Naive thymus-derived CD8-positive, alpha-beta T cell (primary cell): ENCODE results near the gene TMEM87B. TPM values are rescaled to one million over a fixed set of nuclear protein-coding genes. Genes with fewer than 3 reads are reported as not detected.
A peak's percentile ranks its signal among the peaks of the same experiment; 100 is the strongest.
"Not testable (repeated sequence)": the region's sequence is repeated elsewhere in the genome, so short reads cannot be mapped to it uniquely, and the experiment has no call there.

Experiments
- ATAC-seq, 2 donors: fragments of 150-1000 bp; cut with Tn5 transposase in 1 of 2; sonication (Bioruptor Pico), chemical (Tn5 transposase) in 1 of 2; 1 replicate in 1 of 2; 2 replicates in 1 of 2; pipeline ENCODE4 v1.10.0; 2021; ENCODE audit warnings: mild to moderate bottlenecking in 2 of 2, moderate library complexity in 2 of 2
- POLR2A ChIA-PET: fragments of 350-600 bp; sonication (Branson Sonifier 250); formaldehyde crosslinking; loops from one replicate; lab custom pipeline; 2021; ENCODE audit warnings: antibody characterized with exemption; lab: Charles Lee
- DNase-seq, 10 donors: peaks; one replicate each; pipeline versions ENCODE4 v3.0.0 to v3.0.0-alpha.2; 2020 to 2022
- H3K27ac Mint-ChIP-seq, 10 donors: one replicate each; pipeline ENCODE4 v1.8.0; 2020 to 2022; ENCODE audit warnings: mild to moderate bottlenecking in 10 of 10, mixed read lengths in 10 of 10, moderate library complexity in 4 of 10, inconsistent platforms in 1 of 10
- H3K27me3 Mint-ChIP-seq, 5 donors: one replicate each; pipeline ENCODE4 v1.8.0; 2021 to 2022; ENCODE audit warnings: mixed read lengths in 5 of 5
- H3K36me3 Mint-ChIP-seq, 3 donors: one replicate each; pipeline ENCODE4 v1.8.0; 2020 to 2022; ENCODE audit warnings: mixed read lengths in 3 of 3, mild to moderate bottlenecking in 2 of 3, inconsistent platforms in 1 of 3
- H3K4me1 Mint-ChIP-seq, 4 donors: one replicate each; pipeline ENCODE4 v1.8.0; 2021 to 2022; ENCODE audit warnings: mixed read lengths in 4 of 4
- H3K4me3 Mint-ChIP-seq, 10 donors: one replicate each; pipeline ENCODE4 v1.8.0; 2020 to 2022; ENCODE audit warnings: mild to moderate bottlenecking in 10 of 10, mixed read lengths in 10 of 10, moderate library complexity in 6 of 10, inconsistent platforms in 1 of 10
- H3K9me3 Mint-ChIP-seq, 9 donors: one replicate each; pipeline ENCODE4 v1.8.0; 2020 to 2022; ENCODE audit warnings: mixed read lengths in 9 of 9, mild to moderate bottlenecking in 3 of 9, inconsistent platforms in 1 of 9, moderate library complexity in 1 of 9
- polyA plus RNA-seq, 3 donors: library from polyadenylated mRNA; unstranded; fragments of 300-500 nt; fragmentation: Illumina TruSeq; gene quantifications; one replicate each; pipeline ENCODE4 v1.2.3, GENCODE V29; 2021
- total RNA-seq, 8 experiments: library from RNA in 2 of 8; stranded (reverse) in 2 of 8; gene quantifications; one replicate each; pipeline ENCODE4 v1.2.3 and lab custom pipeline; 2021 to 2026

The TMEM87B gene
- total and polyA plus RNA-seq, 5 experiments from 2014 or later = 7.0 to 23.8 (median 11.8) TPM

GRCh38 chr2:112110966-112111365, 55.9 kb downstream of the TMEM87B start:
- Mint-ChIP-seq H3K36me3 (peaks cover 30 to 76% (median 63%) of the 10 kb centered on the region in 3 donors), H3K27ac (no peak overlapping the region)
- ATAC-seq = no peak

GRCh38 chr2:112113354-112113753, 58.3 kb downstream of the TMEM87B start:
- peak overlapping the region in 2 of 10 donors; percentile 26 to 85 for H3K27ac Mint-ChIP-seq
- H3K27me3 Mint-ChIP-seq, H3K4me3 Mint-ChIP-seq, POLR2A ChIA-PET, ATAC-seq, DNase-seq, H3K4me1 Mint-ChIP-seq: not testable (repeated sequence)
- peaks cover 0 to 20% (median 11%) of the 10 kb centered on the region in 9 donors for H3K9me3 Mint-ChIP-seq
- peaks cover 16 to 74% (median 49%) of the 10 kb centered on the region in 3 donors for H3K36me3 Mint-ChIP-seq

More at GRCh38 chr2:112110966-112111365, 55.9 kb downstream of the TMEM87B start:
- no peak for DNase-seq
- Mint-ChIP-seq H3K4me1 (no peaks in the 10 kb centered on the region), H3K9me3 (peaks cover 0 to 28% (median 12%) of the 10 kb centered on the region in 9 donors), H3K4me3 (no peak overlapping the region), H3K27me3 (no peaks in the 10 kb centered on the region)
- POLR2A ChIA-PET = no interaction called here

DNA sequence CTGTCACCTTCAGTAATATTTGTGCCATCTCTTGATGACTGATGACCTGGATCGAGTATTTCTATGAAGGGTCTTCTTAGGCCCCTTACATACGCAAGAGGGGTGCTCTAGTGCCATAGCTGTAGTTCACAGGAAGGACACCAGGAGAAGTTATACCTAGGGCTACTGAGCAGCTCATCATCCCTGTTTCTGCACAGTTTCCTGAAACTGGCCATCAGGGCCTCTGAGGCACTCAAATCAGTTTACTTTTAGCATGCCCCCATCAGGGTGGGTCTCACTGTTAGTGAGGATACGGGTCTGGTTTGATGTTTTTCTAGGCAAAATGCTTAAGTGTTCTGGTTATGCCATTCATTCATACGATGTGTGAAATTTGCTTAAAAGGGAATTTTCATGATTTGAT, 63.1 kb downstream of the TMEM87B start:
- Mint-ChIP-seq H3K27ac (peak overlapping the region in 3 of 10 donors; percentile 36 to 73 (median 48)), H3K4me3 (no peak overlapping the region), H3K9me3 (no peaks in the 10 kb centered on the region), H3K4me1 (peaks cover 0 to 3% (median 0%) of the 10 kb centered on the region in 4 donors), H3K27me3 (no peaks in the 10 kb centered on the region), H3K36me3 (peaks cover 2 to 30% (median 15%) of the 10 kb centered on the region in 3 donors)
- DNase-seq (no peak), ATAC-seq (no peak)
- POLR2A ChIA-PET = no interaction called here

DNA sequence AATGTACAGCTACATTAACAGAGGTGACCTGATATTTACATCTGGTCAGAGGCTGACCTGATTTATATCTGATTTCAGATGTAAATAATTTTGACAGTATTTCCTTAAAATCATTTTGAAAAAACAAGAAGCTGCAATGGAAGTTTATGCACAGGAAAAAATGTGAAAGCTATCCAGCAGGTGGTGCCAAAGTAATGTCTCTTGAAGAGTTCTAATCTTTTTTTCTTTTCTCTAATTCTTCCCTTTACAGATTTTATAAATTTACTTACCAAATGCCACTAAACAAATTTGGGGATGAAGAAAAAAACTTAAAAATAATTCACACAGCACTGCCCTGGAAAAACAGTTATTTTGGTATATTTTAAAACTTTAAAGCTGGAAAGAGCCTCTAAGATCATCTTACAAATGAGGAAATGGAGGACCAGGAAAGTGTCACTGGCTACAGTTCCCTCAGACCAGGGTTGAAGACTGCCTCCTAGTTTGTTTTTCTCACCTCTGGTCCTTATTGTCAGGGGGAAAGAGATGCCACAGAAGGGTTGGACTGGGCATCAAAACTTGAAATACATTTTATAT, 66.7 kb downstream of the TMEM87B start:
- Mint-ChIP-seq H3K27ac (peak overlapping the region in 2 of 10 donors; percentile 15 to 44), H3K4me1 (peaks cover 0 to 3% (median 0%) of the 10 kb centered on the region in 4 donors), H3K9me3 (peaks cover 0 to 5% (median 0%) of the 10 kb centered on the region in 9 donors), H3K27me3 (no peaks in the 10 kb centered on the region), H3K36me3 (peaks cover 11 to 22% (median 12%) of the 10 kb centered on the region in 3 donors), H3K4me3 (no peak overlapping the region)
- POLR2A ChIA-PET = interaction anchor here (2.1 kb wide), 1 partner anchor 133 kb away, joined by 9 read pairs; the partner anchor contains the start of gene ZC3H8
- peak in 8 of 10 donors; percentile 16 to 80 (median 52) for DNase-seq
- ATAC-seq = peak in 1 of 2 donors; percentile 33

GRCh38 chr2:112129060-112129459, 74.0 kb downstream of the TMEM87B start:
- Mint-ChIP-seq H3K27me3 (no peaks in the 10 kb centered on the region), H3K4me3 (no peak overlapping the region), H3K27ac (no peak overlapping the region), H3K4me1 (peaks cover 2 to 13% (median 6%) of the 10 kb centered on the region in 4 donors), H3K9me3 (peaks cover 0 to 40% (median 12%) of the 10 kb centered on the region in 9 donors), H3K36me3 (peaks cover 4 to 23% (median 16%) of the 10 kb centered on the region in 3 donors)
- POLR2A ChIA-PET = no interaction called here
- DNase-seq (no peak), ATAC-seq (no peak)

DNA sequence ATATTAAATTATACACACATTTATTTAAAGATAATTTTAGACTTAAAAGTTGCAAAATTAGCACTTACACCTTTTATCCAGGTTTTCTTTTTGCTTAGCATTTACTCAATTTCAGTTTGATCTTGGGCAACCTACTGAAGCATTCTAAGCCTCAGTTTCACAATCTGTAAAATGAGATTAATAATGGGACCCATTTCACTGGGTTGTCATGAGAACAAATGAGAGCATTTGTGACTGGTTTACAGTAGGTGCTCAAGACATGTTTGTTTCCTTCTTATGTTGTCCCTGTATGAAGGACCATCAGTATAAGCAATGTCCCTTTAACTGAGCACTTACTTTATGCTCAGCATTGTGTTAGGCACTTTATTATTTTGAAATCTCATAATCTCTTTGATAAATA, 78.3 kb downstream of the TMEM87B start:
- POLR2A ChIA-PET = no interaction called here

GRCh38 chr2:112134120-112134519, 79.1 kb downstream of the TMEM87B start:
- Mint-ChIP-seq H3K4me1 (peaks cover 9 to 21% (median 12%) of the 10 kb centered on the region in 4 donors), H3K36me3 (peaks cover 3 to 15% (median 9%) of the 10 kb centered on the region in 3 donors), H3K4me3 (peak overlapping the region in 1 of 10 donors; percentile 1), H3K27ac (no peak overlapping the region), H3K9me3 (peaks cover 0 to 24% (median 10%) of the 10 kb centered on the region in 9 donors), H3K27me3 (peaks cover 0 to 24% (median 16%) of the 10 kb centered on the region in 5 donors)
- ATAC-seq = no peak
- POLR2A ChIA-PET = interaction anchor here (0.6 kb wide), 1 partner anchor 12 kb away, joined by 3 read pairs; no protein-coding TSS in a partner anchor
- no peak for DNase-seq

More for the DNA sequence above, 78.3 kb downstream of the TMEM87B start:
- peaks cover 9 to 21% (median 12%) of the 10 kb centered on the region in 4 donors for H3K4me1 Mint-ChIP-seq
- no peak overlapping the region for H3K4me3 Mint-ChIP-seq
- no peak for DNase-seq
- H3K27ac Mint-ChIP-seq = no peak overlapping the region
- ATAC-seq = no peak
- peaks cover 0 to 28% (median 10%) of the 10 kb centered on the region in 9 donors for H3K9me3 Mint-ChIP-seq
- peaks cover 0 to 20% (median 15%) of the 10 kb centered on the region in 5 donors for H3K27me3 Mint-ChIP-seq
- peaks cover 3 to 17% (median 9%) of the 10 kb centered on the region in 3 donors for H3K36me3 Mint-ChIP-seq

DNA sequence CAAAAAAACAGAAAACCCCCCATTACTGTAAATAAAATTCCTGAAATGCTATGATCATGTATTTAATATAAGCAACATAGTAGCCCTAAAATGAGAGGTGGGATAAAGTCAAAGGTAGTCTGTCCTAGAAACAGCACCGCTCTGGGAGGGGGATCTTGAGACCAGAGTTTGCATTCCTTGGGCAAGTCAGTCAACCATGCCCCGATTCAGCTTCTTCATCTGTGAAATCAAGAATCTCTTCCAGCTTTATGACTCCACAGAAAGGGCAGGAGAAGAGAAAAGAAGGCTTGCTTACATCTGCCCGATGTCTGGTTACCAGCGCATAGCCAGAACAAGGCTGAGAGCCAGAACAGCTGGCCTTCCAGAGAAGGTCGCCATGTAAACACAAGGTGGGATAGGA, 81.0 kb downstream of the TMEM87B start:
- Mint-ChIP-seq H3K36me3 (peaks cover 3 to 15% (median 9%) of the 10 kb centered on the region in 3 donors), H3K27ac (peak overlapping the region in 1 of 10 donors; percentile 31), H3K27me3 (peaks cover 9 to 35% (median 23%) of the 10 kb centered on the region in 5 donors), H3K9me3 (peaks cover 0 to 24% (median 10%) of the 10 kb centered on the region in 9 donors), H3K4me3 (peak overlapping the region in 2 of 10 donors; percentile 9 to 15), H3K4me1 (peaks cover 9 to 21% (median 15%) of the 10 kb centered on the region in 4 donors)
- POLR2A ChIA-PET = no interaction called here
- DNase-seq (no peak), ATAC-seq (no peak)

GRCh38 chr2:112137516-112138158, 82.6 kb downstream of the TMEM87B start:
- POLR2A ChIA-PET = no interaction called here
- peaks cover 0 to 13% (median 6%) of the 10 kb centered on the region in 9 donors for H3K9me3 Mint-ChIP-seq
- DNase-seq = peak in 2 of 10 donors; percentile 11 to 14
- peak overlapping the region in 6 of 10 donors; percentile 19 to 49 (median 35) for H3K27ac Mint-ChIP-seq
- H3K27me3 Mint-ChIP-seq = peaks cover 9 to 42% (median 25%) of the 10 kb centered on the region in 5 donors
- peaks cover 3 to 12% (median 9%) of the 10 kb centered on the region in 3 donors for H3K36me3 Mint-ChIP-seq
- H3K4me1 Mint-ChIP-seq = peaks cover 6 to 13% (median 11%) of the 10 kb centered on the region in 4 donors
- H3K4me3 Mint-ChIP-seq = peak overlapping the region; percentile 56 to 85 (median 76)
- ATAC-seq = peak; percentile 64 to 69

DNA sequence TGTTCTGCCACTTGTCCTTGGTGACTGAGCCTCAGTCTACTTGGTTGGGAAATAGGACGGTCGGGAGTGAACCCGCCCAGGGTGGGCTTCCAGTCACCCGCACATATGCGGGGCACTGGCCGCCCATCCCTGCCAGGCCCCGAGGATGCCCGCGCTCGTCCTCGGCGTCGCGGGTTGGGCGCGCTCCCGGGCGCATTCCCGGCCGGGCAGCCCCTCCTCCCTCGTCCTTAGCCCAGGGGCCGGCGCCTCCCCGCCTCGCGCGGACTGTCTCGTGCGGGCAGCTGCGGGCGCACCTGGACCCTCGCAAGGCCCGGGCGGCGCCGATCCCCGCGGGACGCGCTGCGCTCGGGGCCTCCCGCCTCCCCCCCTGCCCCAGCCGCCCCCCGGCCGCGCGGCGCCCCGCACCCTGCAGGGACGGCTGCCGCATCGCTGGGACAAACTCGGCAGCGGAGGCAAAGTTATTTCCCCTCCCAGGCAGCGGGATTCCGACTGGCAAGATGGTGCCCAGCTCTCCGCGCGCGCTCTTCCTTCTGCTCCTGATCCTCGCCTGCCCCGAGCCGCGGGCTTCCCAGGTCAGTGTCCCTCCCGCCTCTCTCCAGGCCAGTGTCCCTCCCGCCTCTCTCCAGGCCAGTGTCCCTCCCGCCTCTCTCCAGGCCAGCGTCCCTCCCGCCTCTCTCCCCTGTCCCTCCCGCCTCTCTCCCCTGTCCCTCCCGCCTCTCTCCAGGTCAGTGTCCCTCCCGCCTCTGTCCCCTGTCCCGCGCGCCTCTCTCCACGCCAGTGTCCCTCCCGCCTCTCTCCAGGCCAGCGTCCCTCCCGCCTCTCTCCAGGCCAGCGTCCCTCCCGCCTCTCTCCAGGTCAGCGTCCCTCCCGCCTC, 83.3 kb downstream of the TMEM87B start, which contains the start of gene FBLN7:
TSS of gene FBLN7 (plus strand) at position 227 of the 874 bp plus-strand sequence. CDS start at position 498, 271 bp downstream.
- H3K4me3 Mint-ChIP-seq = peak within 1 kb of the TSS; percentile 57 to 85 (median 77)
- ATAC-seq (peak; percentile 58 to 73), DNase-seq (peak in 1 of 10 donors; percentile 15)
- peaks cover 3 to 9% (median 4%) of the 10 kb centered on the region in 3 donors for H3K36me3 Mint-ChIP-seq
- H3K27me3 Mint-ChIP-seq = peaks cover 9 to 43% (median 26%) of the 10 kb centered on the region in 5 donors
- POLR2A ChIA-PET = no interaction called here
- peak within 1 kb of the TSS in 6 of 10 donors; percentile 19 to 49 (median 35) for H3K27ac Mint-ChIP-seq
- peaks cover 6 to 11% (median 9%) of the 10 kb centered on the region in 4 donors for H3K4me1 Mint-ChIP-seq
- peaks cover 0 to 8% (median 2%) of the 10 kb centered on the region in 9 donors for H3K9me3 Mint-ChIP-seq

DNA sequence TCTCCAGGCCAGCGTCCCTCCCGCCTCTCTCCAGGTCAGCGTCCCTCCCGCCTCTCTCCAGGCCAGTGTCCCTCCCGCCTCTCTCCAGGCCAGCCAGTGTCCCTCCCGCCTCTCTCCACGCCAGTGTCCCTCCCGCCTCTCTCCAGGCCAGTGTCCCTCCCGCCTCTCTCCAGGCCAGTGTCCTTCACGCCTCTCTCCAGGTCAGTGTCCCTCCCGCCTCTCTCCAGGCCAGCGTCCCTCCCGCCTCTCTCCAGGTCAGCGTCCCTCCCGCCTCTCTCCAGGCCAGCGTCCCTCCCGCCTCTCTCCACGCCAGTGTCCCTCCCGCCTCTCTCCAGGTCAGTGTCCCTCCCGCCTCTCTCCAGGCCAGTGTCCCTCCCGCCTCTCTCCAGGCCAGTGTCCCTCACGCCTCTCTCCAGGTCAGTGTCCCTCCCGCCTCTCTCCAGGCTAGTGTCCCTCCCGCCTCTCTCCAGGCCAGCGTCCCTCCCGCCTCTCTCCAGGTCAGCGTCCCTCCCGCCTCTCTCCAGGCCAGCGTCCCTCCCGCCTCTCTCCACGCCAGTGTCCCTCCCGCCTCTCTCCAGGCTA, 84.1 kb downstream of the TMEM87B start:
- ATAC-seq, H3K36me3 Mint-ChIP-seq, H3K9me3 Mint-ChIP-seq, H3K27ac Mint-ChIP-seq, POLR2A ChIA-PET, DNase-seq: not testable (repeated sequence)
- Mint-ChIP-seq H3K4me3 (peak overlapping the region in 1 of 10 donors; percentile 80), H3K27me3 (peaks cover 9 to 43% (median 26%) of the 10 kb centered on the region in 5 donors), H3K4me1 (peaks cover 6 to 11% (median 9%) of the 10 kb centered on the region in 4 donors)
